Ecto neural progenitor cell (in vitro differentiated cells): ENCODE data around the gene GNAL.
A peak's percentile ranks its signal among the peaks of the same experiment; 100 is the strongest.
"Not testable (repeated sequence)": the region's sequence is repeated elsewhere in the genome, so short reads cannot be mapped to it uniquely, and the experiment has no call there.

Source experiments
- DNase-seq: peaks from one replicate; pipeline ENCODE4 v3.0.0-alpha.2; 2018; ENCODE audit warnings: low spot score

GNAL gene

GRCh38 chr18:11906926-11907874 is 218.1 kb downstream of the GNAL start:
- DNase-seq, result no peak

DNA sequence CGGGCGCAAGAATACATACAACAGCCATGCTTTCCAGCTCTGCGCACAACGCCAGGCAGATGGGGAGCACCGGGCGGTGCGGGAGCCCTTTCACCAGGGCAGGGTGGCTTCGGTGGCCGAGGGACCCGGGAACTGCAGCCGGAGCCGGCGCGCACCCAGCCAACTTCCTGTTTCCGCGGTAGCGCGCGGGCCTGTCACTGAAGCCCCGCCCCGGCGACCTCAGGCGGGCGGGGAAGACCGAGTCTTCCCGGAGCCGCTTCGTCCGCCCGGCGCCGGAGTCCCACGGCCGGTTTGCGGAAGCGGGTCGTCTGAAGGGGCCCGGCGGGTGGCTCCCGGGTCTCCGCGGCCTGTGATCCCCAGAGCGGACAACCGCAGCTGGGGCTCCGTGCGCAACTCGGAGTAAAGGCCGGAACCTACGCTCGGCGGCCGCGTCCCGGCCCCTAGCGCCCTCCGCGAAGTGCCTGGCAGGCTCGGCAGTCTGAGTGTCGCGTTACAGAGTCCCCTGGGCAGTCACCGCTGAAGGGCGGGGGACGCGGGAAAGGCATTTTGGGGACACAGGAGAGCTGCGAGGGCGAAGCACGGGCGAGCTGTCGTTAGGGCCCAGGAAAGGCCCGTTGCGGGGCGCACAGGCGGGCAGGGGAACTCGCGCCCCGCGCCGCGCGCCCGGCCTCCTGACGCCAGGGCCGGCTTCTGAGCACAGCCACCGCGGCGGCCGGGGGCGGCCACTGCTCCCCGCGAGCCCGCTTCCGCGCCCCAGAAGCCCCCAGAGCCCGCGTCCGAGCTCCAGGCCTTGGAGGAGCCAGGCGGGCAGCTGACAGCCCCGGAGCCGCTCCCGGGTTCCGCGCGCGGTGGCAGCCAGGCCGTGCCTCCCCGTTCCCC is 219.4 kb downstream of the GNAL start, which contains the start of gene MPPE1:
TSS of gene MPPE1 (minus strand) at position 136 of the 879 bp plus-strand sequence. CDS start 11,053 bp downstream, outside the sequence.
- peak; percentile 90 for DNase-seq

DNA sequence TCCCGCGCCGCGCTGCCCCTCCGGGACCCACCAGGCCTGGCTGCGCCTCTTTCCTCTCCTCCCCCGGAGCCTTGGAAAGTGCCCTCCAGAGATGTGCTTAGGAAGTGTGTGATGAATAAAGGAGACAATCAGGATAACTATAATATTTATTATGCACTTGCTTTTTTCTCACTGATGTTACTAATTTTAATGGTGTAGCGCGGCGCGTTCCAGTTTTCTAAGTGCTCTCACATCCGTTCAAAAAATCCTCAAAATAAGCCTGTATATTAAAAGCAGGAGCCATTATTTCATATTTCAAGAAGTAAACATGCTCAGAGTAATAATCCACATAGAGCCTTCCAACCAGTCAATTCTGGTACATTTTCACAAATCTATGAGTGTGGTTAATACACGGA is 220.0 kb downstream of the GNAL start:
- DNase-seq, result no peak

- DNase-seq, result no peak
Measured at GRCh38 chr18:11909591-11910026, 220.5 kb downstream of the GNAL start.

DNA sequence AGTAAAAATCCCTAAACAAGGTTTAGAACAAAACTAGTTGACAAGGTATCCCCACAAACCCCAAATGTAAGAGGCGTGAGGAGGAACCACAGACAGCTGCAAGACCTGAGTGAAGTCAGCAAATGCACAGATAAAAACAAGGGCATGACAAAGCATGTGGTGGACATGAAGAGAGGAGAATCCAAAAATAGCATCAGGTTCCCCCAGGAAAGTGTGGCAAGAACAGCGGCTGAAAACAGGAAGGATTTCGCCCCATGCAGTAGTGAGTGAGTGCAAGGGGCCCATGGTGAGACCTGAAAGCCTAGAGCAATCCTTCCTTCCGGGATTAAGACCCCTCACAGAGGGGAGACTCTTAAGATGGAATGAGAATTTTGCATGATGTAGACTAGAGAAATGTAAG is 227.8 kb downstream of the GNAL start:
- DNase-seq, result not testable (repeated sequence)

DNA sequence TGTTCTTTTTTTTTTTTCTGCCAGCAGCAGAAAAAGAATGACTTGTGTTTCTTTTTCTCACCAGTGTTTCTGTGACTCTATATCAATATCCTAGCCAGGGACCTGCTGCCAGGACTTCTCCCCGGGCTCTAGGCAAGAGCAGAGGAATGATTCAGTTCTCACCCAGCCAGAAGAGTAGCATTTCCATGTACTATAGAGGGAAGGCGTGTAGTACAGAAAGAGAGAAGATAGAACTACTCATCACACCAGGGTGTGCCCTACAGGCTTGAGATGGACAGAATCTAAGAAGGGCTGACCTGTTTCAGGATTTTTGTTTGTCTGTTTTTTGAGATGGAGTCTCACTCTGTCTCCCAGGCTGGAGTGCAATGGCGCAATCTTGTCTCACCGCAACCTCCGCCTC is 230.5 kb downstream of the GNAL start:
- not testable (repeated sequence) for DNase-seq

DNA sequence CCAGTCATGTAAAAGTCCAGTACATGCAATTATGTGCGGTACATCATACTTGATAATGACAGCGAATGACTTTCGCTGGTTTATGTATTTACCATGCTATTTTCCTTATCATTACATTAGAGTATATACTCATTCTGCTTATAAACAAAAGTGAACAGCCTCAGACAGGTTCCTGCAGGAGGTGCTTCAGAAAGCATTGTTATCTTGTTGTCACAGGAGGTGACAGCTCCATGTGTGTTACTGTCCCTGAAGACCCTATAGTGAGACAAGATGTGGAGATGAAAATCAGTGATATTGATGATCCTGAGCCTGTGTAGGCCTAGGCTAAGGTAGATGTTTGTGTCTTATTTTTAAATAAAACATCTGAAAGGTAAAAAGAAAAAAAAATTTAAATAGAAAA is 234.4 kb downstream of the GNAL start:
- no peak for DNase-seq

- no peak for DNase-seq
Measured at GRCh38 chr18:11925800-11926481, 236.9 kb downstream of the GNAL start.

DNA sequence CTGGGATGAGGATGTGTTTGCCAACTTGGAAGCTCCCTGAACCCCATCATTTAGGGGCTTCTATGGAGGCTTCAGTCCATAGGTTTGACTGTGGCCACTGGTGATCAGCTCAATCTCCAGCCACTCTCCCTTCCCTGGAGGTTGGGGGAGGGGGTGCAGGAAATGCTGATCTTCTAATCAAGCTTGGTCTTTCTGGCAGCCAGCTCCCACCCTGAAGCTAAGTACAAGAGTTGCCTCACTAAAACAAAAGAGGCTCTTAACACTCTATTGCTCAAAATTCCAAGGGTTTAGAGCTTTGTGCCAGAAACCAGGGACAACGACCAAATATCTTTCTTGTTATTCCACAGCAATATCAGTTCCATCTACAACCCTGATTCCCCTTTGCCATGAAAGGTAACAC is 238.4 kb downstream of the GNAL start:
- DNase-seq, result no peak

DNA sequence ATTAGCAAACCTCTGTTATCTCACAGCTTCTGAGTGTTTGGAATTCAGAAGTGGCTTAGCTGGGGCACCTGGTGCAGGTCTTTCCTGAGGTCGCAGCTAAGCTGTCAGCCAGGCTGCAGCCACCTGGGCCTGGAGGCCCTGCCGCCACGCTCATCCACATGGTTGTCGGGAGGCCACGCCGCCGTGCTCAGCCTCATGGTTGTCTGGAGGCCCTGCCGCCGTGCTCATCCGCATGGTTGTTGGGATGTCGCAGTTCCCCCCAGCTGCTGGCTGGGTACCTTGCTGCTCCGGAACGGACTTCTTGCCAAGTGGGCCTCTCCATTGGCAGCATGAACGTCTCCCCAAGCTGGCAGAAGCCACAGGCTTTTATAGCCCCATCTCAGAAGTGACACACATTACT is 243.3 kb downstream of the GNAL start:
- no peak for DNase-seq
